HepG2 (cell line): ENCODE data around the gene MPP1.

ENCODE experiments used
- CHD4 ChIP-seq: fragments of 200-600 bp; sonication (generic); IDR thresholded peaks from 2 replicates; pipeline ENCODE4 v1.7.0; 2017; ENCODE audit warnings: mild to moderate bottlenecking, low read length, borderline replicate concordance
- CTCF ChIP-seq: sonication (generic); formaldehyde crosslinking; IDR thresholded peaks from 2 replicates; pipeline ENCODE4 v1.5.0; 2020; ENCODE audit warnings: mild to moderate bottlenecking, missing genetic modification reagents, moderate library complexity
- RBFOX2 ChIP-seq: fragments of 200-400 bp; formaldehyde crosslinking; IDR thresholded peaks from 2 replicates; pipeline ENCODE4 v1.6.1; 2017; ENCODE audit warnings: low read depth, mild to moderate bottlenecking, low read length
- TF ChIP-seq, protein P1 (sequence below): sonication (generic); formaldehyde crosslinking; IDR thresholded peaks from 2 replicates; pipeline ENCODE4 v1.5.0; 2020; ENCODE audit warnings: missing genetic modification reagents
- TF ChIP-seq, protein P2 (sequence below): sonication (generic); formaldehyde crosslinking; IDR thresholded peaks from one replicate; pipeline ENCODE4 v1.5.1; 2020; ENCODE audit warnings: mild to moderate bottlenecking, missing genetic modification reagents; ENCODE audit errors: not compliant biosample characterization

GRCh38 chrX:154805696-154806091 is 409 bp upstream of the MPP1 start:
- TF ChIP-seq CTCF (CRISPR knock-in tag) = no peak
- TF ChIP-seq, protein P1, sequence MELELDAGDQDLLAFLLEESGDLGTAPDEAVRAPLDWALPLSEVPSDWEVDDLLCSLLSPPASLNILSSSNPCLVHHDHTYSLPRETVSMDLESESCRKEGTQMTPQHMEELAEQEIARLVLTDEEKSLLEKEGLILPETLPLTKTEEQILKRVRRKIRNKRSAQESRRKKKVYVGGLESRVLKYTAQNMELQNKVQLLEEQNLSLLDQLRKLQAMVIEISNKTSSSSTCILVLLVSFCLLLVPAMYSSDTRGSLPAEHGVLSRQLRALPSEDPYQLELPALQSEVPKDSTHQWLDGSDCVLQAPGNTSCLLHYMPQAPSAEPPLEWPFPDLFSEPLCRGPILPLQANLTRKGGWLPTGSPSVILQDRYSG (CRISPR knock-in tag) = no peak
- TF ChIP-seq RBFOX2 = no peak
- no peak for TF ChIP-seq CHD4
- TF ChIP-seq, protein P2, sequence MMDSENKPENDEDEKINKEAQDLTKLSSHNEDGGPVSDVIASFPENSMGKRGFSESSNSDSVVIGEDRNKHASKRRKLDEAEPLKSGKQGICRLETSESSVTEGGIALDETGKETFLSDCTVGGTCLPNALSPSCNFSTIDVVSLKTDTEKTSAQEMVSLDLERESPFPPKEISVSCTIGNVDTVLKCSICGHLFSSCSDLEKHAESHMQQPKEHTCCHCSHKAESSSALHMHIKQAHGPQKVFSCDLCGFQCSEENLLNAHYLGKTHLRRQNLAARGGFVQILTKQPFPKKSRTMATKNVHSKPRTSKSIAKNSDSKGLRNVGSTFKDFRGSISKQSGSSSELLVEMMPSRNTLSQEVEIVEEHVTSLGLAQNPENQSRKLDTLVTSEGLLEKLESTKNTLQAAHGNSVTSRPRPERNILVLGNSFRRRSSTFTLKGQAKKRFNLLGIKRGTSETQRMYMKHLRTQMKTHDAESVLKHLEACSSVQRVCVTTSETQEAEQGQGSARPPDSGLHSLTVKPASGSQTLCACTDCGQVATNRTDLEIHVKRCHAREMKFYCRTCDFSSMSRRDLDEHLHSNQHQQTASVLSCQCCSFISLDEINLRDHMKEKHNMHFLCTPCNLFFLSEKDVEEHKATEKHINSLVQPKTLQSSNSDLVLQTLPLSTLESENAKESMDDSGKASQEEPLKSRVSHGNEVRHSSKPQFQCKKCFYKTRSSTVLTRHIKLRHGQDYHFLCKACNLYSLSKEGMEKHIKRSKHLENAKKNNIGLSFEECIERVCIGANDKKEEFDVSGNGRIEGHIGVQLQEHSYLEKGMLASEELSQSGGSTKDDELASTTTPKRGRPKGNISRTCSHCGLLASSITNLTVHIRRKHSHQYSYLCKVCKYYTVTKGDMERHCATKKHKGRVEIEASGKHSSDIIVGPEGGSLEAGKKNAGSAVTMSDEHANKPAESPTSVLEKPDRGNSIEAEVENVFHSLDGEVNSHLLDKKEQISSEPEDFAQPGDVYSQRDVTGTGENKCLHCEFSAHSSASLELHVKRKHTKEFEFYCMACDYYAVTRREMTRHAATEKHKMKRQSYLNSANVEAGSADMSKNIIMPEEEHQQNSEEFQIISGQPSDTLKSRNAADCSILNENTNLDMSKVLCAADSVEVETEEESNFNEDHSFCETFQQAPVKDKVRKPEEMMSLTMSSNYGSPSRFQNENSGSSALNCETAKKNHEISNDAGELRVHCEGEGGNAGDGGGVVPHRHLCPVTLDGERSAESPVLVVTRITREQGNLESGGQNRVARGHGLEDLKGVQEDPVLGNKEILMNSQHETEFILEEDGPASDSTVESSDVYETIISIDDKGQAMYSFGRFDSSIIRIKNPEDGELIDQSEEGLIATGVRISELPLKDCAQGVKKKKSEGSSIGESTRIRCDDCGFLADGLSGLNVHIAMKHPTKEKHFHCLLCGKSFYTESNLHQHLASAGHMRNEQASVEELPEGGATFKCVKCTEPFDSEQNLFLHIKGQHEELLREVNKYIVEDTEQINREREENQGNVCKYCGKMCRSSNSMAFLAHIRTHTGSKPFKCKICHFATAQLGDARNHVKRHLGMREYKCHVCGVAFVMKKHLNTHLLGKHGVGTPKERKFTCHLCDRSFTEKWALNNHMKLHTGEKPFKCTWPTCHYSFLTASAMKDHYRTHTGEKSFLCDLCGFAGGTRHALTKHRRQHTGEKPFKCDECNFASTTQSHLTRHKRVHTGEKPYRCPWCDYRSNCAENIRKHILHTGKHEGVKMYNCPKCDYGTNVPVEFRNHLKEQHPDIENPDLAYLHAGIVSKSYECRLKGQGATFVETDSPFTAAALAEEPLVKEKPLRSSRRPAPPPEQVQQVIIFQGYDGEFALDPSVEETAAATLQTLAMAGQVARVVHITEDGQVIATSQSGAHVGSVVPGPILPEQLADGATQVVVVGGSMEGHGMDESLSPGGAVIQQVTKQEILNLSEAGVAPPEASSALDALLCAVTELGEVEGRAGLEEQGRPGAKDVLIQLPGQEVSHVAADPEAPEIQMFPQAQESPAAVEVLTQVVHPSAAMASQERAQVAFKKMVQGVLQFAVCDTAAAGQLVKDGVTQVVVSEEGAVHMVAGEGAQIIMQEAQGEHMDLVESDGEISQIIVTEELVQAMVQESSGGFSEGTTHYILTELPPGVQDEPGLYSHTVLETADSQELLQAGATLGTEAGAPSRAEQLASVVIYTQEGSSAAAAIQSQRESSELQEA (CRISPR knock-in tag) = no peak
